ENCODE measurements around the gene POLR2M.

DNA sequence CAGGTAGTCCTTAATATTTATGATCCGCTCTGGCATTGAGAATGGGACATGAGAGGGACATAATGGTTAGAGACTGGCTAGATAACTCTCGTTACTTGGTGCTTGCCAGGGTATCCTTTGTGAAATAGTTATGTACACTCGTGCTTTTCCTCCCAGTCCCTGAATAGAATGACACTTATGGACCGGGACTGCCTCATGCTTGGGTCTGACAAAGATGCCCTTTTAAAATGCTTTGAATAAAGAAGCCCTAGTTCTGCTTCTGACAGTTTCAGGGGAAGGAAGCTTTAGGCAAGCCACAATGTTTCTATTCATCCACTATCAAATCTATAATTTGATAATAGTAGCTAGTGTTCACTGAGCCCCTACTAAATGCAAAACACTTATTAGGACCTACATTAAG lies 29.4 kb downstream of the POLR2M start:
- TF ChIP-seq, protein P1, sequence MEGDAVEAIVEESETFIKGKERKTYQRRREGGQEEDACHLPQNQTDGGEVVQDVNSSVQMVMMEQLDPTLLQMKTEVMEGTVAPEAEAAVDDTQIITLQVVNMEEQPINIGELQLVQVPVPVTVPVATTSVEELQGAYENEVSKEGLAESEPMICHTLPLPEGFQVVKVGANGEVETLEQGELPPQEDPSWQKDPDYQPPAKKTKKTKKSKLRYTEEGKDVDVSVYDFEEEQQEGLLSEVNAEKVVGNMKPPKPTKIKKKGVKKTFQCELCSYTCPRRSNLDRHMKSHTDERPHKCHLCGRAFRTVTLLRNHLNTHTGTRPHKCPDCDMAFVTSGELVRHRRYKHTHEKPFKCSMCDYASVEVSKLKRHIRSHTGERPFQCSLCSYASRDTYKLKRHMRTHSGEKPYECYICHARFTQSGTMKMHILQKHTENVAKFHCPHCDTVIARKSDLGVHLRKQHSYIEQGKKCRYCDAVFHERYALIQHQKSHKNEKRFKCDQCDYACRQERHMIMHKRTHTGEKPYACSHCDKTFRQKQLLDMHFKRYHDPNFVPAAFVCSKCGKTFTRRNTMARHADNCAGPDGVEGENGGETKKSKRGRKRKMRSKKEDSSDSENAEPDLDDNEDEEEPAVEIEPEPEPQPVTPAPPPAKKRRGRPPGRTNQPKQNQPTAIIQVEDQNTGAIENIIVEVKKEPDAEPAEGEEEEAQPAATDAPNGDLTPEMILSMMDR (IDR thresholded peaks at IDR 0.05), result no peak
- TF ChIP-seq EP300 (IDR thresholded peaks at IDR 0.05; ENCODE audit: borderline replicate concordance in 1 of 2, low read depth in 1 of 2, low read length in 1 of 2) (no peak), RCOR1 (IDR thresholded peaks at IDR 0.05; ENCODE audit: low read length) (no peak), JUND (IDR thresholded peaks at IDR 0.05) (no peak), SIN3A (IDR thresholded peaks at IDR 0.05; ENCODE audit: borderline replicate concordance, low read depth, low read length) (no peak), GATA2 (CRISPR knock-in tag; IDR thresholded peaks at IDR 0.05) (no peak), TAF1 (IDR thresholded peaks at IDR 0.05; ENCODE audit: borderline replicate concordance, low read depth, low read length) (no peak), FOXJ3 (CRISPR knock-in tag; IDR thresholded peaks at IDR 0.05) (no peak), CHD2 (IDR thresholded peaks at IDR 0.05; ENCODE audit: low read length, partially characterized antibody) (no peak)
- TF ChIP-seq, protein P2, sequence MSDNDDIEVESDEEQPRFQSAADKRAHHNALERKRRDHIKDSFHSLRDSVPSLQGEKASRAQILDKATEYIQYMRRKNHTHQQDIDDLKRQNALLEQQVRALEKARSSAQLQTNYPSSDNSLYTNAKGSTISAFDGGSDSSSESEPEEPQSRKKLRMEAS (IDR thresholded peaks at IDR 0.05; ENCODE audit: low read depth), result no peak
- TF ChIP-seq, protein P3, sequence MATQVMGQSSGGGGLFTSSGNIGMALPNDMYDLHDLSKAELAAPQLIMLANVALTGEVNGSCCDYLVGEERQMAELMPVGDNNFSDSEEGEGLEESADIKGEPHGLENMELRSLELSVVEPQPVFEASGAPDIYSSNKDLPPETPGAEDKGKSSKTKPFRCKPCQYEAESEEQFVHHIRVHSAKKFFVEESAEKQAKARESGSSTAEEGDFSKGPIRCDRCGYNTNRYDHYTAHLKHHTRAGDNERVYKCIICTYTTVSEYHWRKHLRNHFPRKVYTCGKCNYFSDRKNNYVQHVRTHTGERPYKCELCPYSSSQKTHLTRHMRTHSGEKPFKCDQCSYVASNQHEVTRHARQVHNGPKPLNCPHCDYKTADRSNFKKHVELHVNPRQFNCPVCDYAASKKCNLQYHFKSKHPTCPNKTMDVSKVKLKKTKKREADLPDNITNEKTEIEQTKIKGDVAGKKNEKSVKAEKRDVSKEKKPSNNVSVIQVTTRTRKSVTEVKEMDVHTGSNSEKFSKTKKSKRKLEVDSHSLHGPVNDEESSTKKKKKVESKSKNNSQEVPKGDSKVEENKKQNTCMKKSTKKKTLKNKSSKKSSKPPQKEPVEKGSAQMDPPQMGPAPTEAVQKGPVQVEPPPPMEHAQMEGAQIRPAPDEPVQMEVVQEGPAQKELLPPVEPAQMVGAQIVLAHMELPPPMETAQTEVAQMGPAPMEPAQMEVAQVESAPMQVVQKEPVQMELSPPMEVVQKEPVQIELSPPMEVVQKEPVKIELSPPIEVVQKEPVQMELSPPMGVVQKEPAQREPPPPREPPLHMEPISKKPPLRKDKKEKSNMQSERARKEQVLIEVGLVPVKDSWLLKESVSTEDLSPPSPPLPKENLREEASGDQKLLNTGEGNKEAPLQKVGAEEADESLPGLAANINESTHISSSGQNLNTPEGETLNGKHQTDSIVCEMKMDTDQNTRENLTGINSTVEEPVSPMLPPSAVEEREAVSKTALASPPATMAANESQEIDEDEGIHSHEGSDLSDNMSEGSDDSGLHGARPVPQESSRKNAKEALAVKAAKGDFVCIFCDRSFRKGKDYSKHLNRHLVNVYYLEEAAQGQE (IDR thresholded peaks at IDR 0.05; ENCODE audit: low read depth, low read length), result no peak
- TF ChIP-seq, protein P4, sequence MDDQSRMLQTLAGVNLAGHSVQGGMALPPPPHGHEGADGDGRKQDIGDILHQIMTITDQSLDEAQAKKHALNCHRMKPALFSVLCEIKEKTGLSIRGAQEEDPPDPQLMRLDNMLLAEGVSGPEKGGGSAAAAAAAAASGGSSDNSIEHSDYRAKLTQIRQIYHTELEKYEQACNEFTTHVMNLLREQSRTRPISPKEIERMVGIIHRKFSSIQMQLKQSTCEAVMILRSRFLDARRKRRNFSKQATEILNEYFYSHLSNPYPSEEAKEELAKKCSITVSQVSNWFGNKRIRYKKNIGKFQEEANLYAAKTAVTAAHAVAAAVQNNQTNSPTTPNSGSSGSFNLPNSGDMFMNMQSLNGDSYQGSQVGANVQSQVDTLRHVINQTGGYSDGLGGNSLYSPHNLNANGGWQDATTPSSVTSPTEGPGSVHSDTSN (IDR thresholded peaks at IDR 0.05), result no peak

Data from SK-N-SH (cell line).